Activated CD4-positive, alpha-beta T cell treated with anti-CD3 and anti-CD28 coated beads, Interleukin-2, amount 10 ng/mL, durations not matched to agents 7 days and 5 days (primary cell): ENCODE results near the gene DHX38. TPM values are rescaled to one million over a fixed set of nuclear protein-coding genes. Genes with fewer than 3 reads are reported as not detected.
"Not testable (repeated sequence)": the region's sequence is repeated elsewhere in the genome, so short reads cannot be mapped to it uniquely, and the experiment has no call there.

Experiments
- CTCF ChIA-PET: fragments of 350-600 bp; sonication (Branson Sonifier 250); formaldehyde crosslinking; loops from one replicate; lab custom pipeline; 2021; ENCODE audit warnings: antibody characterized with exemption; lab: Charles Lee
- POLR2A ChIA-PET: fragments of 350-600 bp; sonication (Branson Sonifier 250); formaldehyde crosslinking; loops from one replicate; lab custom pipeline; 2021; ENCODE audit warnings: antibody characterized with exemption; lab: Charles Lee
- DNase-seq: peaks from one replicate; pipeline ENCODE4 v3.0.0-alpha.2; 2020
- H3K27ac Mint-ChIP-seq: one replicate; pipeline ENCODE4 v1.8.0; 2021; ENCODE audit warnings: mild to moderate bottlenecking, moderate library complexity, mixed read lengths
- H3K27me3 Mint-ChIP-seq: one replicate; pipeline ENCODE4 v1.8.0; 2021; ENCODE audit warnings: mixed read lengths
- H3K36me3 Mint-ChIP-seq: one replicate; pipeline ENCODE4 v1.8.0; 2021; ENCODE audit warnings: low read depth, mixed read lengths
- H3K4me1 Mint-ChIP-seq: one replicate; pipeline ENCODE4 v1.8.0; 2021; ENCODE audit warnings: mixed read lengths
- H3K4me3 Mint-ChIP-seq: one replicate; pipeline ENCODE4 v1.8.0; 2021; ENCODE audit warnings: mild to moderate bottlenecking, moderate library complexity, mixed read lengths
- H3K9me3 Mint-ChIP-seq: one replicate; pipeline ENCODE4 v1.8.0; 2021; ENCODE audit warnings: mixed read lengths
- total RNA-seq, 2 experiments: library from RNA; stranded (reverse); gene quantifications; one replicate each; pipeline ENCODE4 v1.2.3, GENCODE V29; 2021

Gene DHX38
- total RNA-seq, 2 experiments from 2014 or later = 67.5 to 82.3 TPM

DNA sequence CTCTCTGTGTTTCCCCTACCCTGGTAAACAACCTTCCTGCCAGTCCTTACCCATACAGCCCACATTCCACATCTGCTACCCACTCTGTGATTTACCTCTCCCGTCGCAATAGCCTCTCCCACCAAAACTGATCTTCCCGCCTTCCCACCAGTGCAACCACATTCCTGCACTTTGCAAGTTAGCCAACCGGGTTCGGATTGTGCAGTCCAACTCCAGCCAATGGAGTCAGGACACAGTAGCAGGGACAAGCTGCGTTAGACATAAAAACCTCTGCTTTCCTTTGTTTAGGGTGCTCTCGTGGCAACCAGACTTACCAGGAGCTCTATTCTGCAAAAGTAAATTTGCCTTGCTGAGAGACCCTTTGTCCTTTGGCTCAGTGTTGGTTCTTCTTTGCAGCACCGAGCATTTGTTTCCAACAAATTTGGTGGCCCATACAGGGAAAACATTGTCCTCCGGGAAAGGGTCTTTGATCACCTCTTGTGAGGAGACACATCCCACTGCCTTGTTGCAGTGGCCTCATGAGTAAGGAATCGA, 29.2 kb upstream of the DHX38 start:
- no peaks in the 10 kb centered on the region for H3K36me3 Mint-ChIP-seq
- ChIA-PET POLR2A (no interaction called here), CTCF (no interaction called here)

DNA sequence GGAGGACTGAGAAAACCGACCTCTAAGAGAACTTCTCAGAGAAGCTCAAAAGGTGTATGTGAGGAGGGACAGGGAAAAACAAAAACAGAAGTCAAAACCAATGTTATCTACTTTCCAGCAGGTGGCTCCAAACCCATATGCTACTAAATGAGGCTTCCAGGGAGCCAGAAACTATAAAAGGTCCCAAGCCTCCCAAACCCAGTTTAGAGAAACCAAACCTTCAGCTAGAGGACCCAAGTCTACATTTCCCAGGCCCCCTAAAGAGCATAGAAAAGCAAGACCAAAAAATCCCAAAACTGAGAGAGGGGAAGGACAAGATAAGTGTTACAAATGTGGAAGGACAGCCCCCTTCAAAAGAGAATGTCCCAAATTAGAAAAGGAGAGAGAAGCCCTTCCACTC, 26.9 kb upstream of the DHX38 start:
- Mint-ChIP-seq H3K27ac (no peak overlapping the region), H3K4me3 (no peak overlapping the region), H3K9me3 (no peaks in the 10 kb centered on the region), H3K27me3 (no peaks in the 10 kb centered on the region), H3K36me3 (no peaks in the 10 kb centered on the region), H3K4me1 (no peaks in the 10 kb centered on the region)
- DNase-seq = peak; percentile 29
- ChIA-PET POLR2A (no interaction called here), CTCF (no interaction called here)

More for the DNA sequence above, 29.2 kb upstream of the DHX38 start:
- H3K27me3 Mint-ChIP-seq = no peaks in the 10 kb centered on the region
- H3K9me3 Mint-ChIP-seq = no peaks in the 10 kb centered on the region
- H3K27ac Mint-ChIP-seq = no peak overlapping the region
- no peaks in the 10 kb centered on the region for H3K4me1 Mint-ChIP-seq
- DNase-seq = no peak
- H3K4me3 Mint-ChIP-seq = no peak overlapping the region

GRCh38 chr16:72068930-72069329, 24.7 kb upstream of the DHX38 start:
- ChIA-PET POLR2A (no interaction called here), CTCF (no interaction called here)
- Mint-ChIP-seq H3K27ac (no peak overlapping the region), H3K36me3 (no peaks in the 10 kb centered on the region), H3K4me1 (no peaks in the 10 kb centered on the region), H3K4me3 (no peak overlapping the region), H3K9me3 (no peaks in the 10 kb centered on the region), H3K27me3 (no peaks in the 10 kb centered on the region)
- no peak for DNase-seq

DNA sequence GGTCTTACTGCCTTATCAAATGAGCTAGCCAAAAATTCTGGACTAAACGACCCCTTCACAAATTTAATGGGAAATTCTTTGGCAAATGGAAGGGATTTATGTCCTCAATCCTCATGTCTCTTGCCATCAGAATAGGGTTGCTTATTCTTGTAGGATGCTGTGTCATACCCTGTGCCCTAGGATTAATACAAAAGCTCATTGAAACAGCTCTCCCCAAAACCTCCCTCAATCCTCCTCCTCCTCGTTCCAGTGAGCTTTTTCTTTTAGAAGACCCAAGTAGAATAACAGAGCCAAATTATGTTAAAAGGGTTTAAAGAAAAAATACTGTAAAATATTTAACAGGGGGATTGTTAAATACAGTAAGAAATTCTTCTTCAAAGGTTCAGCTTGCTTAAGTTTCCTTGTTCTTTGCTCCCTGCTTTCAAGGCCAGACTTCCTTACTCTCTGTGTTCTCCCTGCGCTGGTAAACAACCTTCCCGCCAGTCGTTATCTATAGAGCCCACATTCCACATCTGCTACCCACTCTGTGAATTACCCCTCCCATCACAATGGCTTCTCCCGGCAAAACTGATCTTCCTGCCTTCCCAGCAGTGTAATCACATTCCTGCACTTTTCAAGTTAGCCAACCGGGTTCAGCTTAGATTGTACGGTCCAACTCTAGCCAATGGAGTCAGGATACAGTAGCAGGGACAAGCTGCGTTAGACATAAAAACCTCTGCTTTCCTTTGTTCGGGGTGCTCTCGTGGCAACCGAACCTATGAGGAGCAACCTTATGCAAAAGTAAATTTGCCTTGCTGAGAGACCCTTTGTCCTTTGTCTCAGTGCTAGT, 20.9 kb upstream of the DHX38 start:
- Mint-ChIP-seq H3K36me3 (no peaks in the 10 kb centered on the region), H3K4me3 (no peak overlapping the region), H3K4me1 (no peaks in the 10 kb centered on the region), H3K27ac (no peak overlapping the region), H3K9me3 (no peaks in the 10 kb centered on the region), H3K27me3 (no peaks in the 10 kb centered on the region)
- DNase-seq = no peak
- POLR2A ChIA-PET = no interaction called here
- CTCF ChIA-PET = interaction anchor here (0.8 kb wide), 1 partner anchor 10 kb away, joined by 3 read pairs; no protein-coding TSS in a partner anchor

GRCh38 chr16:72073560-72074230, 20.0 kb upstream of the DHX38 start:
- Mint-ChIP-seq H3K9me3 (no peaks in the 10 kb centered on the region), H3K27ac (no peak overlapping the region), H3K4me1 (no peaks in the 10 kb centered on the region), H3K4me3 (no peak overlapping the region), H3K27me3 (no peaks in the 10 kb centered on the region), H3K36me3 (no peaks in the 10 kb centered on the region)
- ChIA-PET CTCF (no interaction called here), POLR2A (no interaction called here)
- no peak for DNase-seq

GRCh38 chr16:72075067-72075466, 18.6 kb upstream of the DHX38 start:
- DNase-seq, H3K36me3 Mint-ChIP-seq, H3K9me3 Mint-ChIP-seq, H3K27ac Mint-ChIP-seq, H3K27me3 Mint-ChIP-seq, H3K4me1 Mint-ChIP-seq, POLR2A ChIA-PET, H3K4me3 Mint-ChIP-seq: not testable (repeated sequence)
- CTCF ChIA-PET = interaction anchor here (0.7 kb wide), 1 partner anchor 10 kb away, joined by 3 read pairs; no protein-coding TSS in a partner anchor

DNA sequence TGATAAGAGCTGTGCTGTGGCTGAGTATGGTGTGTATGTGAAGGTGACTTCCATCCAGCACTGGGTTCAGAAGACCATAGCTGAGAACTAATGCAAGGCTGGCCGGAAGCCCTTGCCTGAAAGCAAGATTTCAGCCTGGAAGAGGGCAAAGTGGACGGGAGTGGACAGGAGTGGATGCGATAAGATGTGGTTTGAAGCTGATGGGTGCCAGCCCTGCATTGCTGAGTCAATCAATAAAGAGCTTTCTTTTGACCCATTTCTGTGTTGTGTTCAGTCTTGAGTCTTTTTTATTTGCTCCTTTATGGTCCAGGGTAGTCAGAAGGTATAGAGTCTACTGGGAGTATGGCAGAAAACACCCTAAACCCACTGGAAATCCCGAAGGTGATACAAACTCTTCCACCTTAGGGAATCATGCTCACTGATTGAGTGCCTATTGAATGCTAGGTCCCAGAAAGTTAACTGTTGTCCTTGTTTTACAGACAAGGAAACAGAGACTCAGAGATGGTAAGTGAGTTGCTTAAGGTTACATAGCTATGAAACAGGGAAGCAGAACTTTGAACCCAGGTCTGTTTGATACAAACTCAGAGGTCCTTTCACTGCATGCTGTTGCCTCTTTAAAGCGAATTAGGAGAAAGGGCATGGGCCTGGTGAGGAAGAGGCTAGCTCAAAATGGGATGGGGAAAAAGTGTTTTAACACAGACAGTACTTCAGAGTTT, 16.5 kb upstream of the DHX38 start:
- DNase-seq, H3K4me1 Mint-ChIP-seq, POLR2A ChIA-PET, CTCF ChIA-PET, H3K4me3 Mint-ChIP-seq, H3K9me3 Mint-ChIP-seq, H3K27ac Mint-ChIP-seq, H3K27me3 Mint-ChIP-seq, H3K36me3 Mint-ChIP-seq: not testable (repeated sequence)

- ChIA-PET CTCF (interaction anchor here (0.9 to 1.3 kb wide), 2 partner anchors 8 to 14 kb away, joined by 3 read pairs; no protein-coding TSS in a partner anchor), POLR2A (no interaction called here)
- no peaks in the 10 kb centered on the region for H3K4me1 Mint-ChIP-seq
- H3K27ac Mint-ChIP-seq = no peak overlapping the region
- no peaks in the 10 kb centered on the region for H3K27me3 Mint-ChIP-seq
- peaks cover 9% of the 10 kb centered on the region for H3K9me3 Mint-ChIP-seq
- H3K4me3 Mint-ChIP-seq = no peak overlapping the region
- no peak for DNase-seq
- H3K36me3 Mint-ChIP-seq = peaks cover 35% of the 10 kb centered on the region
These were observed 9.8 kb upstream of the DHX38 start for GRCh38 chr16:72083778-72084404.

- H3K4me1 Mint-ChIP-seq = no peaks in the 10 kb centered on the region
- no peak overlapping the region for H3K27ac Mint-ChIP-seq
- no peak overlapping the region for H3K4me3 Mint-ChIP-seq
- DNase-seq = no peak
- peaks cover 40% of the 10 kb centered on the region for H3K36me3 Mint-ChIP-seq
- no peaks in the 10 kb centered on the region for H3K27me3 Mint-ChIP-seq
- POLR2A ChIA-PET = interaction anchor here (0.6 kb wide), 1 partner anchor 14 kb away, joined by 7 read pairs; no protein-coding TSS in a partner anchor
- H3K9me3 Mint-ChIP-seq = peaks cover 9% of the 10 kb centered on the region
- CTCF ChIA-PET = interaction anchor here (0.6 to 1.3 kb wide), 2 partner anchors 8 to 9 kb away, joined by 3 read pairs; no protein-coding TSS in a partner anchor
These were observed 9.2 kb upstream of the DHX38 start for GRCh38 chr16:72084445-72084844.

DNA sequence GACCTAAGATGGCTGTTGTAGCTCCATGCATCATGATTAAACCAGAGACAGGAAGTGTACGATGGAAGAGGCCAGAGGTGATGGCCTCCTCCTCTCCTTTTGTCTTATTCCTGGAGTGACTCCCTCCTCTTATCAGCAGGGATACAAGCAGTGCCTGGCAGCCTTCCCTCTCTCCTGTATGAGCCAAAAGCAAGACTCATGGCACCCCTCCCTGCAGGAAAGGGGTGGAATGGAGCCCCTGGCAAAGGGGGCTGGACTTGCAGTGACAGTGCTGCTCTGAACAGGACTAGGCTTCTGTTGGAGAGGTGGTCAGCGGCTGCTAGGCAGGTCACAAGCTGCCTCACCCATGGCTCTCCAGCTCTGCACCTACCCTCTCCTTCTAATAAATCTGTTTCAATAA, 8.6 kb upstream of the DHX38 start:
- DNase-seq = no peak
- H3K27me3 Mint-ChIP-seq = no peaks in the 10 kb centered on the region
- H3K27ac Mint-ChIP-seq = no peak overlapping the region
- no peaks in the 10 kb centered on the region for H3K4me1 Mint-ChIP-seq
- H3K9me3 Mint-ChIP-seq = peaks cover 9% of the 10 kb centered on the region
- ChIA-PET POLR2A (no interaction called here), CTCF (interaction anchor here (0.6 to 2.0 kb wide), 2 partner anchors 10 kb away, joined by 3 to 4 read pairs; no protein-coding TSS in a partner anchor)
- H3K4me3 Mint-ChIP-seq = no peak overlapping the region
- peaks cover 43% of the 10 kb centered on the region for H3K36me3 Mint-ChIP-seq

GRCh38 chr16:72091217-72091616, 2.4 kb upstream of the DHX38 start:
- no peak for DNase-seq
- no peak overlapping the region for H3K27ac Mint-ChIP-seq
- ChIA-PET POLR2A (no interaction called here), CTCF (no interaction called here)
- H3K4me1 Mint-ChIP-seq = peaks cover 35% of the 10 kb centered on the region
- H3K27me3 Mint-ChIP-seq = no peaks in the 10 kb centered on the region
- peaks cover 30% of the 10 kb centered on the region for H3K36me3 Mint-ChIP-seq
- H3K4me3 Mint-ChIP-seq = peak overlapping the region; percentile 9
- no peaks in the 10 kb centered on the region for H3K9me3 Mint-ChIP-seq

- Mint-ChIP-seq H3K4me1 (peaks cover 39% of the 10 kb centered on the region), H3K27ac (peak overlapping the region; percentile 98), H3K9me3 (no peaks in the 10 kb centered on the region), H3K27me3 (no peaks in the 10 kb centered on the region), H3K36me3 (peaks cover 36% of the 10 kb centered on the region), H3K4me3 (peak overlapping the region; percentile 97)
- CTCF ChIA-PET = interaction anchor here (0.6 to 1.7 kb wide), 5 partner anchors 9 to 528 kb away, joined by 3 to 4 read pairs (median 3); no protein-coding TSS in a partner anchor
- no peak for DNase-seq
- POLR2A ChIA-PET = no interaction called here
These were observed 707 bp upstream of the DHX38 start for GRCh38 chr16:72092832-72093447.
